ENCODE results near the gene UPK1B. TPM values are rescaled to one million over a fixed set of nuclear protein-coding genes. Genes with fewer than 3 reads are reported as not detected.
"Not testable (repeated sequence)": the region's sequence is repeated elsewhere in the genome, so short reads cannot be mapped to it uniquely, and the experiment has no call there.

UPK1B gene
- total RNA-seq, 1 donor from 2014 or later: not detected

- Histone ChIP-seq H3K4me3 (ENCODE audit: low read length in 3 of 3) (no peak overlapping the region), H3K36me3 (ENCODE audit: control insufficient read depth in 3 of 3, insufficient read depth in 3 of 3, low read length in 3 of 3) (no peaks in the 10 kb centered on the region), H3K9me3 (ENCODE audit: control insufficient read depth in 3 of 3, low read length in 3 of 3) (no peaks in the 10 kb centered on the region)
Measured at GRCh38 chr3:119147494-119147893, 25.9 kb upstream of the UPK1B start.

GRCh38 chr3:119148493-119149180, 24.8 kb upstream of the UPK1B start:
- Histone ChIP-seq H3K4me3 (ENCODE audit: low read length in 3 of 3) (no peak overlapping the region), H3K9ac (ENCODE audit: low read depth in 1 of 3, low read length in 3 of 3) (no peak overlapping the region), H3K36me3 (ENCODE audit: control insufficient read depth in 3 of 3, insufficient read depth in 3 of 3, low read length in 3 of 3) (no peaks in the 10 kb centered on the region), H3K4me1 (ENCODE audit: control insufficient read depth in 3 of 3, insufficient read depth in 3 of 3, low read length in 3 of 3) (no peaks in the 10 kb centered on the region), H3K27me3 (ENCODE audit: control insufficient read depth in 3 of 3, insufficient read depth in 3 of 3, low read length in 3 of 3) (no peaks in the 10 kb centered on the region), H3K9me3 (ENCODE audit: control insufficient read depth in 3 of 3, low read length in 3 of 3) (peaks cover 0 to 7% (median 0%) of the 10 kb centered on the region in 3 donors), H3K27ac (ENCODE audit: low read depth, low read length) (no peak overlapping the region)

More at GRCh38 chr3:119147494-119147893, 25.9 kb upstream of the UPK1B start:
- no peaks in the 10 kb centered on the region for H3K4me1 ChIP-seq (ENCODE audit: control insufficient read depth in 3 of 3, insufficient read depth in 3 of 3, low read length in 3 of 3)
- no peak overlapping the region for H3K9ac ChIP-seq (ENCODE audit: low read depth in 1 of 3, low read length in 3 of 3)
- H3K27me3 ChIP-seq (ENCODE audit: control insufficient read depth in 3 of 3, insufficient read depth in 3 of 3, low read length in 3 of 3): no peaks in the 10 kb centered on the region
- no peak overlapping the region for H3K27ac ChIP-seq (ENCODE audit: low read depth, low read length)

- no peak overlapping the region for H3K27ac ChIP-seq (ENCODE audit: low read depth, low read length)
- no peak overlapping the region for H3K9ac ChIP-seq (ENCODE audit: low read depth in 1 of 3, low read length in 3 of 3)
- H3K27me3 ChIP-seq (ENCODE audit: control insufficient read depth in 3 of 3, insufficient read depth in 3 of 3, low read length in 3 of 3): no peaks in the 10 kb centered on the region
- no peak overlapping the region for H3K4me3 ChIP-seq (ENCODE audit: low read length in 3 of 3)
- H3K36me3 ChIP-seq (ENCODE audit: control insufficient read depth in 3 of 3, insufficient read depth in 3 of 3, low read length in 3 of 3): no peaks in the 10 kb centered on the region
- H3K9me3 ChIP-seq (ENCODE audit: control insufficient read depth in 3 of 3, low read length in 3 of 3): peaks cover 0 to 8% (median 0%) of the 10 kb centered on the region in 3 donors
- no peaks in the 10 kb centered on the region for H3K4me1 ChIP-seq (ENCODE audit: control insufficient read depth in 3 of 3, insufficient read depth in 3 of 3, low read length in 3 of 3)
Measured at GRCh38 chr3:119149484-119149883, 23.9 kb upstream of the UPK1B start.

DNA sequence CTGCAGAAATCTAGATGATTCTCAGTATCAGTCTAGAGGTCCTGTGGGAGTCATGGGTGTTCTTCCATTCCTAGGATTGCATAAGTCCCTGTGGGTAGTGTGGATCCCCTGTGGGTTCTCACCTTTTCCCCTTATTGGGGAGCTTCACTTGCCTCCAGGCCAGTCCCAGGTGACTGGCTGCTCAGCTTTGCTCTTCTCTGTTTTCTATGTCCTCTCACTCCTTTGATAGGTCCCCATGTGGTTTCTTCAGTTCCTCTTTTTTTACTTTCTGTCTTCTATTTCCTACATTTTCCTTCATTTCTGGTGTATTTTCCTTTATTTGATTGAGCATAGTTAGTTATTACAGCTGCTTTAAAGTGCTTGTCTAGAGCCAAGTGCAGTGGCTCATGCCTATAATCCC, 16.5 kb upstream of the UPK1B start:
- no peak overlapping the region for H3K9ac ChIP-seq (ENCODE audit: low read depth in 1 of 3, low read length in 3 of 3)
- no peaks in the 10 kb centered on the region for H3K4me1 ChIP-seq (ENCODE audit: control insufficient read depth in 3 of 3, insufficient read depth in 3 of 3, low read length in 3 of 3)
- H3K9me3 ChIP-seq (ENCODE audit: control insufficient read depth in 3 of 3, low read length in 3 of 3): peaks cover 0 to 8% (median 2%) of the 10 kb centered on the region in 3 donors
- H3K36me3 ChIP-seq (ENCODE audit: control insufficient read depth in 3 of 3, insufficient read depth in 3 of 3, low read length in 3 of 3): no peaks in the 10 kb centered on the region
- H3K27me3 ChIP-seq (ENCODE audit: control insufficient read depth in 3 of 3, insufficient read depth in 3 of 3, low read length in 3 of 3): no peaks in the 10 kb centered on the region
- H3K27ac ChIP-seq (ENCODE audit: low read depth, low read length): no peak overlapping the region
- H3K4me3 ChIP-seq (ENCODE audit: low read length in 3 of 3): no peak overlapping the region

- H3K27me3 ChIP-seq (ENCODE audit: control insufficient read depth in 3 of 3, insufficient read depth in 3 of 3, low read length in 3 of 3): no peaks in the 10 kb centered on the region
- H3K4me3 ChIP-seq (ENCODE audit: low read length in 3 of 3): no peak overlapping the region
- H3K27ac ChIP-seq (ENCODE audit: low read depth, low read length): no peak overlapping the region
- no peaks in the 10 kb centered on the region for H3K4me1 ChIP-seq (ENCODE audit: control insufficient read depth in 3 of 3, insufficient read depth in 3 of 3, low read length in 3 of 3)
- peaks cover 0 to 7% (median 2%) of the 10 kb centered on the region in 3 donors for H3K9me3 ChIP-seq (ENCODE audit: control insufficient read depth in 3 of 3, low read length in 3 of 3)
- H3K9ac ChIP-seq (ENCODE audit: low read depth in 1 of 3, low read length in 3 of 3): no peak overlapping the region
- H3K36me3 ChIP-seq (ENCODE audit: control insufficient read depth in 3 of 3, insufficient read depth in 3 of 3, low read length in 3 of 3): no peaks in the 10 kb centered on the region
Measured at GRCh38 chr3:119157971-119158370, 15.4 kb upstream of the UPK1B start.

- H3K36me3 ChIP-seq (ENCODE audit: control insufficient read depth in 3 of 3, insufficient read depth in 3 of 3, low read length in 3 of 3): no peaks in the 10 kb centered on the region
- H3K9me3 ChIP-seq (ENCODE audit: control insufficient read depth in 3 of 3, low read length in 3 of 3): peaks cover 0 to 2% (median 2%) of the 10 kb centered on the region in 3 donors
- H3K4me3 ChIP-seq (ENCODE audit: low read length in 3 of 3): no peak overlapping the region
- H3K27me3 ChIP-seq (ENCODE audit: control insufficient read depth in 3 of 3, insufficient read depth in 3 of 3, low read length in 3 of 3): no peaks in the 10 kb centered on the region
- no peaks in the 10 kb centered on the region for H3K4me1 ChIP-seq (ENCODE audit: control insufficient read depth in 3 of 3, insufficient read depth in 3 of 3, low read length in 3 of 3)
- no peak overlapping the region for H3K27ac ChIP-seq (ENCODE audit: low read depth, low read length)
- no peak overlapping the region for H3K9ac ChIP-seq (ENCODE audit: low read depth in 1 of 3, low read length in 3 of 3)
Measured at GRCh38 chr3:119160361-119160760, 13.0 kb upstream of the UPK1B start.

- Histone ChIP-seq H3K27ac (ENCODE audit: low read depth, low read length) (no peak overlapping the region), H3K9ac (ENCODE audit: low read depth in 1 of 3, low read length in 3 of 3) (no peak overlapping the region), H3K27me3 (ENCODE audit: control insufficient read depth in 3 of 3, insufficient read depth in 3 of 3, low read length in 3 of 3) (no peaks in the 10 kb centered on the region), H3K4me1 (ENCODE audit: control insufficient read depth in 3 of 3, insufficient read depth in 3 of 3, low read length in 3 of 3) (no peaks in the 10 kb centered on the region), H3K4me3 (ENCODE audit: low read length in 3 of 3) (no peak overlapping the region), H3K9me3 (ENCODE audit: control insufficient read depth in 3 of 3, low read length in 3 of 3) (peaks cover 0 to 2% (median 2%) of the 10 kb centered on the region in 3 donors), H3K36me3 (ENCODE audit: control insufficient read depth in 3 of 3, insufficient read depth in 3 of 3, low read length in 3 of 3) (no peaks in the 10 kb centered on the region)
Measured at GRCh38 chr3:119160815-119161214, 12.6 kb upstream of the UPK1B start.

- Histone ChIP-seq H3K27me3 (ENCODE audit: control insufficient read depth in 3 of 3, insufficient read depth in 3 of 3, low read length in 3 of 3) (no peaks in the 10 kb centered on the region), H3K4me3 (ENCODE audit: low read length in 3 of 3) (no peak overlapping the region), H3K9me3 (ENCODE audit: control insufficient read depth in 3 of 3, low read length in 3 of 3) (peaks cover 0 to 2% (median 2%) of the 10 kb centered on the region in 3 donors), H3K4me1 (ENCODE audit: control insufficient read depth in 3 of 3, insufficient read depth in 3 of 3, low read length in 3 of 3) (no peaks in the 10 kb centered on the region), H3K36me3 (ENCODE audit: control insufficient read depth in 3 of 3, insufficient read depth in 3 of 3, low read length in 3 of 3) (no peaks in the 10 kb centered on the region), H3K27ac (ENCODE audit: low read depth, low read length) (no peak overlapping the region), H3K9ac (ENCODE audit: low read depth in 1 of 3, low read length in 3 of 3) (no peak overlapping the region)
Measured at GRCh38 chr3:119161240-119161639, 12.2 kb upstream of the UPK1B start.

- not testable (repeated sequence) for H3K36me3 ChIP-seq (ENCODE audit: control insufficient read depth in 3 of 3, insufficient read depth in 3 of 3, low read length in 3 of 3); H3K9me3 ChIP-seq (ENCODE audit: control insufficient read depth in 3 of 3, low read length in 3 of 3); H3K27ac ChIP-seq (ENCODE audit: low read depth, low read length); H3K4me1 ChIP-seq (ENCODE audit: control insufficient read depth in 3 of 3, insufficient read depth in 3 of 3, low read length in 3 of 3); H3K9ac ChIP-seq (ENCODE audit: low read depth in 1 of 3, low read length in 3 of 3); H3K27me3 ChIP-seq (ENCODE audit: control insufficient read depth in 3 of 3, insufficient read depth in 3 of 3, low read length in 3 of 3); H3K4me3 ChIP-seq (ENCODE audit: low read length in 3 of 3)
Measured at GRCh38 chr3:119164745-119165144, 8.7 kb upstream of the UPK1B start.

- Histone ChIP-seq H3K36me3 (ENCODE audit: control insufficient read depth in 3 of 3, insufficient read depth in 3 of 3, low read length in 3 of 3) (no peaks in the 10 kb centered on the region), H3K27ac (ENCODE audit: low read depth, low read length) (no peak overlapping the region), H3K9ac (ENCODE audit: low read depth in 1 of 3, low read length in 3 of 3) (no peak overlapping the region), H3K27me3 (ENCODE audit: control insufficient read depth in 3 of 3, insufficient read depth in 3 of 3, low read length in 3 of 3) (no peaks in the 10 kb centered on the region), H3K4me3 (ENCODE audit: low read length in 3 of 3) (no peak overlapping the region), H3K4me1 (ENCODE audit: control insufficient read depth in 3 of 3, insufficient read depth in 3 of 3, low read length in 3 of 3) (no peaks in the 10 kb centered on the region), H3K9me3 (ENCODE audit: control insufficient read depth in 3 of 3, low read length in 3 of 3) (no peaks in the 10 kb centered on the region)
Measured at GRCh38 chr3:119170821-119171220, 2.6 kb upstream of the UPK1B start.

All from skeletal muscle tissue (tissue), 4 donors.